T-helper 2 cell treated with Interferon-gamma antibody and Interleukin-4, amounts not matched to agents 5 μg/mL and 100 μg/mL, for 36 hours (primary cell): ENCODE data around the gene OSBP.
"Not testable (repeated sequence)": the region's sequence is repeated elsewhere in the genome, so short reads cannot be mapped to it uniquely, and the experiment has no call there.

Experiments used
- DNase-seq: peaks from one replicate; pipeline ENCODE4 v3.0.0; 2021; ENCODE audit warnings: low spot score
- H3K27ac Mint-ChIP-seq: one replicate; pipeline ENCODE4 v1.8.0; 2021; ENCODE audit warnings: mild to moderate bottlenecking, mixed read lengths
- H3K27me3 Mint-ChIP-seq: one replicate; pipeline ENCODE4 v1.8.0; 2021; ENCODE audit warnings: low read depth, mixed read lengths
- H3K36me3 Mint-ChIP-seq: one replicate; pipeline ENCODE4 v1.8.0; 2021; ENCODE audit warnings: low read depth, mixed read lengths
- H3K4me1 Mint-ChIP-seq: one replicate; pipeline ENCODE4 v1.8.0; 2021; ENCODE audit warnings: low read depth, mixed read lengths
- H3K4me3 Mint-ChIP-seq: one replicate; pipeline ENCODE4 v1.8.0; 2022; ENCODE audit warnings: mild to moderate bottlenecking, moderate library complexity, mixed read lengths
- H3K9me3 Mint-ChIP-seq: one replicate; pipeline ENCODE4 v1.8.0; 2021; ENCODE audit warnings: mixed read lengths

The OSBP gene, protein sequence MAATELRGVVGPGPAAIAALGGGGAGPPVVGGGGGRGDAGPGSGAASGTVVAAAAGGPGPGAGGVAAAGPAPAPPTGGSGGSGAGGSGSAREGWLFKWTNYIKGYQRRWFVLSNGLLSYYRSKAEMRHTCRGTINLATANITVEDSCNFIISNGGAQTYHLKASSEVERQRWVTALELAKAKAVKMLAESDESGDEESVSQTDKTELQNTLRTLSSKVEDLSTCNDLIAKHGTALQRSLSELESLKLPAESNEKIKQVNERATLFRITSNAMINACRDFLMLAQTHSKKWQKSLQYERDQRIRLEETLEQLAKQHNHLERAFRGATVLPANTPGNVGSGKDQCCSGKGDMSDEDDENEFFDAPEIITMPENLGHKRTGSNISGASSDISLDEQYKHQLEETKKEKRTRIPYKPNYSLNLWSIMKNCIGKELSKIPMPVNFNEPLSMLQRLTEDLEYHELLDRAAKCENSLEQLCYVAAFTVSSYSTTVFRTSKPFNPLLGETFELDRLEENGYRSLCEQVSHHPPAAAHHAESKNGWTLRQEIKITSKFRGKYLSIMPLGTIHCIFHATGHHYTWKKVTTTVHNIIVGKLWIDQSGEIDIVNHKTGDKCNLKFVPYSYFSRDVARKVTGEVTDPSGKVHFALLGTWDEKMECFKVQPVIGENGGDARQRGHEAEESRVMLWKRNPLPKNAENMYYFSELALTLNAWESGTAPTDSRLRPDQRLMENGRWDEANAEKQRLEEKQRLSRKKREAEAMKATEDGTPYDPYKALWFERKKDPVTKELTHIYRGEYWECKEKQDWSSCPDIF

DNA sequence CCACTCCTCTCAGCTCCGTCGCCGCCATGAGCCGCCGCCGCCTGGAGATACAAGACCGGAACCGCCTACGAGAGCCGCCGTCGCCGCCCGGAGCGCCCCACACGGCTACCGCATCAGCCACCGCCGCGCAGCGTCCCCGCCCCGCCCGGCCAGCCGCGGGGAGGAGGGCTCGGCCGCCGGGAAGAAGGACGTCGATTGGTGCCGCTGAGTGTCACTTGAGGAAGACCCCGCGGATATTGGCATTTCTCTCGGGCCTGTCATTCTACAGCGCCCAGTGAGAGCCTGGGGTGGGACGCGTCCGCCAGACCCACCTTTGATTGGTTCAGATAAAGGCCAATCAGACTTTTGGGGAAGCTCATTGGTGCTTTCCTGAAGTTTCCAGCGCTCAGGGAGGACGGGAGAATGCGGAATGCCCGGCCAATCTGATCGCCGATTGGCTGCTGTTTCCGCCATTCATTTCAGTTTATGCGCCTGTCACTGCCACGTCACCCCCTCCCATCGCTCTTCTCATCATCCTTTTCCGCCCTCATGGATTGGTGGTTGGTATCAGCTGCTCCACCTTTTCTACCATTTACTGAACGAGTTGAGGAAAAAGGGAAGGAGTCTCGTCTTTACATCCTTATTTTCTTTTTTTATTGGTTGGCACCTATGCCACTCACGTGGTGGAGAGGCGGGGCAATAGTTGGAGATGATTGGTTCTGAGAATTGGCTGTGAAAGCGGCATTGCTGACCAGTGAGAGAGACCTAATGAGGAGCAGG, at the start of gene OSBP:
OSBP (minus strand) TSS at position 138 of the 759 bp plus-strand sequence; CDS start at position 28, 110 bp downstream.
- peak within 1 kb of the TSS; percentile 93 for H3K27ac Mint-ChIP-seq
- H3K36me3 Mint-ChIP-seq, result peaks cover 14% of the 10 kb centered on the region
- peak within 1 kb of the TSS; percentile 99 for H3K4me3 Mint-ChIP-seq
- no peaks in the 10 kb centered on the region for H3K9me3 Mint-ChIP-seq
- H3K27me3 Mint-ChIP-seq, result no peaks in the 10 kb centered on the region
- peaks cover 39% of the 10 kb centered on the region for H3K4me1 Mint-ChIP-seq
- DNase-seq, result peak; percentile 99

DNA sequence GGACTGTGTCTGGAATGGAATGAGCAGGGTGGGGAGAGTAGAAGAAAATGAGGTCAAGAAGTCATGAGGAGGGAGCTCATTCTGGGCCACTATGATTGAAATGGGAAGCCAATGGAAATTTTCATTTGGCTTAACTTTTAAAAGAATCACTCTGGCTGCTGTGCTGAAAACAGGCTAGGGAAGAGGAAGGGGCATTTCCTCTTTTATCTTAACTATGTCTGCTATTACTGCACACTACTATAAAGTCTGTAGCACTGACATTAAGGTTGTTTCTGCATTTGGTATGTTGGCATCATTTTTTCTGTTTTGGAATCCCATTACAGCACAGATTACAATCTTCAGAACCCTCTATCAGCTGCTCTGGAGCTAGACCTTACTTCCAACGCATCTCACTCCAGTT, 45.0 kb upstream of the OSBP start:
- Mint-ChIP-seq H3K36me3 (peaks cover 53% of the 10 kb centered on the region), H3K27me3 (no peaks in the 10 kb centered on the region), H3K9me3 (no peaks in the 10 kb centered on the region), H3K4me1 (peaks cover 27% of the 10 kb centered on the region), H3K27ac (peak overlapping the region; percentile 28), H3K4me3 (no peak overlapping the region)
- no peak for DNase-seq

DNA sequence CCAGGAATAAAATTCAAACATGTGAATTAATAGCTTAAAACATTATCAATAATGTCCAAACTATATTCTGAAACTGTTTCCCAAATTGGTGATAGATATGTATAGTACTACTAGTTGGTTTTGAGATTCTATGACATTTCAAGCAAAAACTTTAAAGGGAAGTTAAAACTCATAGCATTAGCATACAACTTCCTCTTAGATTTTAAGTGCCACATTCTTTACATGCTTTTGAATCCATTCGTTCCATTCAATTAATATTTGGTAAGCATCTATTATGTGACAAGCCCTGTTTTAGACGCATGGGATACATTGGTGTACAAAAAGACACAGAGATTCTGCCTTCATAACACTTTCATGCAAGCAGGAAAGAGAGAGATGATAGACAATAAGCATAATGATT, 44.4 kb upstream of the OSBP start:
- Mint-ChIP-seq H3K4me1 (peaks cover 22% of the 10 kb centered on the region), H3K36me3 (peaks cover 54% of the 10 kb centered on the region), H3K4me3 (no peak overlapping the region), H3K9me3 (no peaks in the 10 kb centered on the region), H3K27ac (peak overlapping the region; percentile 28), H3K27me3 (no peaks in the 10 kb centered on the region)
- no peak for DNase-seq

DNA sequence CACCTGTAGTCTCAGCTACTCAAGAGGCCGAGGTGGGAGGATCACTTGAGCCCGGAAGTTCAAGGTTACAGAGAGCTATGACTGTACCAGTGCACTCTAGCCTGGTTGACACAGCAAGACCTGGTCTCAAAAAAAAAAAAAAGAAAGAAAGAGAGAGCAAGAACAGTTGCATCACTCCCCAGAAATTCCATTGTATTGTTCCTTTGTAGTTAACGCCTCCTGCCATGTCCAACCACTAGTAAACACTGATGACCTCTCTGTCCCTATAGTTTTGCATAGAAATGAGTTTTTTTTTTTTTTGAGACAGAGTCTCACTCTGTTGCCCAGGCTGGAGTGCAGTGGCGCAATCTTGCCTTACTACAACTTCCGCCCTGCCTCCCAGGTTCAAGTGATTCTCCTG, 42.5 kb upstream of the OSBP start:
- no peak overlapping the region for H3K27ac Mint-ChIP-seq
- peaks cover 51% of the 10 kb centered on the region for H3K36me3 Mint-ChIP-seq
- DNase-seq, result no peak
- peaks cover 14% of the 10 kb centered on the region for H3K4me1 Mint-ChIP-seq
- no peak overlapping the region for H3K4me3 Mint-ChIP-seq
- H3K27me3 Mint-ChIP-seq, result no peaks in the 10 kb centered on the region
- no peaks in the 10 kb centered on the region for H3K9me3 Mint-ChIP-seq

DNA sequence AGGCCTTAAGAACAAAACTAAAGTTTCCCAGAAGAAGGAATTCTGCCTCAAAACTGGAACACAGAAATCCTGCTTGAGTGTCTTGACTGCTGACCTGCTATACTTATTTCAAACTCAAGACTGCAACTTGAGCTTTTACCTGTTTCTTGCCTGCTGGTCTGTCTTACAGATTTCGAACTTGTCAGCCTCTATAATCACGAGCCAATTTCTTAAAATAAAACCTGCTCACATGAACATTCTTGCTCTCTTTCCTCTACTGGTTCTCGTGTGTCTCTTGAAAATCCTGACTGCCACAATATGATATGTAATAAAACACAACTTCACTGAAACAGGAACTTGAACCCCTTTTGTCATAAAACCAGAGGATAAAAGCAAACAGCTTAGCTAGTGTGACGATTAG, 39.3 kb upstream of the OSBP start:
- no peaks in the 10 kb centered on the region for H3K27me3 Mint-ChIP-seq
- no peaks in the 10 kb centered on the region for H3K4me1 Mint-ChIP-seq
- no peak overlapping the region for H3K4me3 Mint-ChIP-seq
- H3K9me3 Mint-ChIP-seq, result no peaks in the 10 kb centered on the region
- H3K27ac Mint-ChIP-seq, result no peak overlapping the region
- peaks cover 66% of the 10 kb centered on the region for H3K36me3 Mint-ChIP-seq
- no peak for DNase-seq

DNA sequence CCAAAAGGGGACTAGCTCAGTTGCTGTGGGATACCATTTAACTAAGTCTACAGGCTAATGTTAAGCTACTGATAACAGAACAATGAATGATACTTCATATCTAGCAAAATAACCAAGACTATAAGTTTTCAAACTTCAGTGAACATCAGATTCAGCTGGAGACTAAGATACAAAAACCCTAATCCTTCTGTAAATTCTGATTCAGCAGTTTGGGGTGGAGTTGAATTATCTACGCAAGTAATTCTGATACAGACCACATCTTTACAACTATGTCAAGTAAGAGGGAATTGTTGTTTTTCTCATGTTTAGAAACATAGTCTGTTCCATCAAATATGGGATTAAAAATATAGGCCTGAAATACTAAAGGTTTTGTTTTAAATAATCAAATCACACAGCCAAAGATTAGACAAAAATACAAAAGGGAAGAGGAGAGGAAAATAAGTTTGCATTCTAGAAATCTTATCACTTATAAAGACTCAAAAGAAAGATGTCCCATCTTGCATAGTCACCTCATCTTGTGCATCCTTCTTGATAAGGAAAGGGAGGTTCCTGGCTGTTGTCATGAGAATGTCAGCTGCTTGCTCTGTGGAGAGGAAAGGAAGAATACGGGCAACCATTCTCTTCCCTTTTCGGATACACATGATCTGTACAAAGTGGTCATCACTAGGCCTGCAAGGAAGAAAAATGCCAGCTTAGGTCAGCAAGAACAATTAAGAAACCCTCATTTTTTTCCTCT, 31.8 kb upstream of the OSBP start:
- Mint-ChIP-seq H3K36me3 (peaks cover 74% of the 10 kb centered on the region), H3K4me3 (no peak overlapping the region), H3K27ac (no peak overlapping the region), H3K27me3 (no peaks in the 10 kb centered on the region), H3K9me3 (no peaks in the 10 kb centered on the region), H3K4me1 (no peaks in the 10 kb centered on the region)
- no peak for DNase-seq

DNA sequence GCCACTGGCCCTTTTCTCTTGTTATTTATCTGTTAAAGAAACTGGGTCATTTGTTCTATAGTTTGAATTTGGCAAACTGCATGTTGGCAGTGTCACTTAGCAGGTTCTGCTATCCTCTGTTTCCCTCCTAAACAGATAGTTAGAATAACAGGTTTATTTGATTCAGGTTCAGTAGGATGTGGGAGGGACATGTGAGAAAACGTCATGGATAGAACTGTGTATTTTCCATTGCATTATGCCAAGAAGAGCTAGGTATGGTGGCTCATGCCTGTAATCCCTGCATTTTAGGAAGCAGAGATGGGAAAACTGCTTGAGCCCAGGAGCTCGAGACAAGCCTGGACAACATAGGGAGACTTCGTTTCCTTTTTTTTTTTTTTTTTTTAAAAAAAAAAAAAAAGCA, 29.0 kb upstream of the OSBP start:
- no peak for DNase-seq
- Mint-ChIP-seq H3K9me3 (no peaks in the 10 kb centered on the region), H3K4me3 (no peak overlapping the region), H3K27ac (no peak overlapping the region), H3K27me3 (no peaks in the 10 kb centered on the region), H3K4me1 (no peaks in the 10 kb centered on the region), H3K36me3 (peaks cover 73% of the 10 kb centered on the region)

DNA sequence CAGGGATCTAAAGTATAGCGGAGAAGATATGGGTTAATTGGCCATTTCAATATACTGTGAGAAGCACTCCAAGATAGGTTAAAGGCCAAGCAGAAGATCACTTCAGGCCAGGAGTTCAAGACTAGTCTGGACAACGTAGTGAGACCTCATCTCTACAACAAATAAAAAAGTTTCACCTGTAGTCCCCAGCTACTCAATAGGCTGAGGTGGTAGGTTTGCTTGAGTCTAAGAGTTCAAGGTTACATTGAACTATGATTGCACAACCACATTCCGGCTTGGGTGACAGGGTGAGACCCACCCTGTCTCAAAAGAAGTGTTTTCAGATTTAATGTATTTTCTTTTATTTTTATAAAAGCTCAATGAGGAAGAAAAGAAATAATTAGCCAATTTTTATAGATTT, 27.8 kb upstream of the OSBP start:
- peaks cover 74% of the 10 kb centered on the region for H3K36me3 Mint-ChIP-seq
- no peaks in the 10 kb centered on the region for H3K4me1 Mint-ChIP-seq
- H3K27me3 Mint-ChIP-seq, result no peaks in the 10 kb centered on the region
- H3K9me3 Mint-ChIP-seq, result no peaks in the 10 kb centered on the region
- H3K27ac Mint-ChIP-seq, result no peak overlapping the region
- no peak for DNase-seq
- no peak overlapping the region for H3K4me3 Mint-ChIP-seq

DNA sequence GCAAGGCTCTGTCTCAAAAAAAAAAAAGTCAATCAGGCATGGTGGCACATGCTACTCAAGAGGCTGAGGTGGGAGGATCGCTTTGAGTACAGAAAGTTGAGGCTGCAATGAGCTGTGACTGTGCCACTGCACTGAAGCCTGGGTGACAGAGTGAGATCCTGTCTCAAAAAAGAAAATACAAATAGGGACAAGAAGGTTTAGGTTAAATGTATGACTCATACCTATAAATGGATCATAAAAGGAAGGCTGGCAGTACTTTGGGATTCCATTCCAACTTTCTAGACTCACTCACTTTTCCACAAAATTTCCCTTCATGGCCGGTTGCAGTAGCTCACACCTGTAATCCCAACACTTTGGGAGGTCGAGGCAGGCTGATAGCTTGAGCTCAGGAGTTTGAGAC, 25.6 kb upstream of the OSBP start:
- Mint-ChIP-seq H3K4me1 (no peaks in the 10 kb centered on the region), H3K27ac (no peak overlapping the region), H3K36me3 (peaks cover 76% of the 10 kb centered on the region), H3K4me3 (no peak overlapping the region), H3K9me3 (no peaks in the 10 kb centered on the region), H3K27me3 (no peaks in the 10 kb centered on the region)
- DNase-seq, result no peak

DNA sequence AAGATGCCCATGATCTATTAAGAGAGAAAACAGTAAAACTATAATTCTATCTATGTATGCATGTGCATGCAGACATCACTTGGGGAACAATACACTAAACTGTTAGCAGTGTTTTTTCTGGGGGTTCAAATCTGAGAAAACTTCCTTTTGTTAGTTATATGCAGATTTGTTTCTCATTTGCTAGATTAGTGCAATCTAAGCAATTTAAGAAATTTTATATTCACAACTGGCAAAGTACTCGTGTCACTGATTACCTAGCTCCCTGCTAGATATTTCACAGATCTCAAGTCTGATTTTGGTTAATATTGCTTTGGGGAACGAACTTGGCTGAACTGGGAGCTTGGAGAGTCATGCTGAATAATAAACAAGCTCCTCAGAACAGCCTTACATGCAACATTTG, 14.9 kb upstream of the OSBP start:
- Mint-ChIP-seq H3K27me3 (no peaks in the 10 kb centered on the region), H3K27ac (no peak overlapping the region), H3K4me3 (no peak overlapping the region), H3K36me3 (peaks cover 12% of the 10 kb centered on the region), H3K4me1 (no peaks in the 10 kb centered on the region), H3K9me3 (no peaks in the 10 kb centered on the region)
- no peak for DNase-seq

DNA sequence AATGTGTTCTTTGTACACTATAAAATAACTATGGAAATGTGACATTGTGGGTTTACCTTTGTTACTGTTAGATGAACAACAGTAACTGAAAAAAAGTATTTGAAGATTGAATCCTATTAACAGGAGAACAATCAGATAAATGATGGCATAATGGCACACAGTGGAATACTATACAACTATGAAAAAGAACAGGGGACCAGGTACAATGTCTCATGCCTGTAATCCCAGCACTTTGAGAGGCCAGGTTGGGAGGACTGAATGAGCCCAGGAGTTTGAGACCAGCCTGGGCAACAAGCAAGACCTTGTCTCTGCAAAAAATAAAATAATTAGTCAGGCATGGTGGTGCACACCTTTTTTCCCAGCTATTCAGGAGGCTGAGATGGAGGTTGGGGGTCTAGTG, 14.4 kb upstream of the OSBP start:
- no peak overlapping the region for H3K4me3 Mint-ChIP-seq

DNA sequence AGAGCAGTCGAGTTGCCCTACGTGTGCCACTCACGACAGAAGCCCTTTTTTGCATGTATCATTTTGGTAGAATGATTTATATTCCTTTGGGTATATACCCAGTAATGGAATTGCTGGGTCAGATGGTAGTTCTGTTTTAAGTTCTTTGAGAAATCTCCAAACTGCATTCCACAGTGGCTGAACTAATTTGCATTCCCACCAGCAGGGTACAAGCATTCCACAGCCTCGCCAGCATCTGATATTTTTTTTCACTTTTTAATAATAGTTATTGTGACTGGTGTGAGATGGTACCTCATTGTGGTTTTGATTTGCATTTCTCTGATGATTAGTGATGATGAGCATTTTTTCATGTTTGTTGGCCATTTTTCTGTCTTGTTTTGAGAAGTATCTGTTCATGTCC, 11.4 kb upstream of the OSBP start:
- not testable (repeated sequence) for H3K4me3 Mint-ChIP-seq, DNase-seq, H3K9me3 Mint-ChIP-seq, H3K27ac Mint-ChIP-seq, H3K27me3 Mint-ChIP-seq, H3K36me3 Mint-ChIP-seq, H3K4me1 Mint-ChIP-seq

More for the DNA sequence above, 14.4 kb upstream of the OSBP start:
- H3K36me3 Mint-ChIP-seq, result peaks cover 9% of the 10 kb centered on the region
- H3K9me3 Mint-ChIP-seq, result no peaks in the 10 kb centered on the region
- no peaks in the 10 kb centered on the region for H3K4me1 Mint-ChIP-seq
- H3K27me3 Mint-ChIP-seq, result no peaks in the 10 kb centered on the region
- no peak overlapping the region for H3K27ac Mint-ChIP-seq
- DNase-seq, result no peak

DNA sequence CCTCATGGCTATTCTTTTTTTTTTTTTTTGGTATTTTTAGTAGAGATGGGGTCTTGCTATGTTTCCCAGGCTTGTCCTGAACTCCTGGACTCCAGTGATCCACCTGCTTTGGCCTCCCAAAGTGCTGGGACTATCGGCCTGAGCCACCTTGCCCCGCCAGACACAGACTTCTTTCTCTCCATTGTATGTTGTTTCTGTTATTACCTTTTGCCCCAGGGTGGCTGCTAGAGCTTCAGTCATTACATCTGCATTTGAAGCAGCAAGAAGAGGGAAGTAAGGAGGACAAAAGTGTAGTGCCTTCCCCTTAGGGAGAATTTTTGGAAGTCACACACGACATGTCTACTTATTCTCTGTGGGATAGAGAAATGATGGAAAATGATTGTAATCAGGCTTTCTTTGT, 10.1 kb upstream of the OSBP start:
- Mint-ChIP-seq H3K4me1 (no peaks in the 10 kb centered on the region), H3K27ac (no peak overlapping the region), H3K4me3 (no peak overlapping the region), H3K9me3 (no peaks in the 10 kb centered on the region), H3K36me3 (peaks cover 6% of the 10 kb centered on the region), H3K27me3 (no peaks in the 10 kb centered on the region)
- no peak for DNase-seq
